T-helper 9 cell (primary cell): ENCODE data around the gene BPIFA2.
"Not testable (repeated sequence)": the region's sequence is repeated elsewhere in the genome, so short reads cannot be mapped to it uniquely, and the experiment has no call there.

Source experiments
- DNase-seq: peaks from one replicate; pipeline ENCODE4 v3.0.0-alpha.2; 2020

The BPIFA2 gene

GRCh38 chr20:33162313-33162712 lies 5.6 kb upstream of the BPIFA2 start:
- no peak for DNase-seq

- no peak for DNase-seq
Observed at GRCh38 chr20:33162753-33163152, 5.2 kb upstream of the BPIFA2 start.

GRCh38 chr20:33163856-33164762 lies 3.9 kb upstream of the BPIFA2 start:
- DNase-seq: no peak

- no peak for DNase-seq
Observed at GRCh38 chr20:33164763-33165095, 3.2 kb upstream of the BPIFA2 start.

- DNase-seq: no peak
Observed at GRCh38 chr20:33165416-33166055, 2.4 kb upstream of the BPIFA2 start.

- no peak for DNase-seq
Observed at GRCh38 chr20:33166533-33167113, 1.3 kb upstream of the BPIFA2 start.

- no peak for DNase-seq
Observed at GRCh38 chr20:33169176-33169794, 1.3 kb downstream of the BPIFA2 start.

- no peak for DNase-seq
Observed at GRCh38 chr20:33172781-33173180, 4.8 kb downstream of the BPIFA2 start.

GRCh38 chr20:33175123-33175522 lies 7.2 kb downstream of the BPIFA2 start:
- DNase-seq: no peak

GRCh38 chr20:33176101-33176500 lies 8.1 kb downstream of the BPIFA2 start:
- no peak for DNase-seq

- DNase-seq: no peak
Observed at GRCh38 chr20:33177866-33178265, 9.9 kb downstream of the BPIFA2 start.

- no peak for DNase-seq
Observed at GRCh38 chr20:33178726-33179125, 10.8 kb downstream of the BPIFA2 start.

- no peak for DNase-seq
Observed at GRCh38 chr20:33180169-33180568, 12.2 kb downstream of the BPIFA2 start.

- DNase-seq: no peak
Observed at GRCh38 chr20:33181482-33182093, 13.6 kb downstream of the BPIFA2 start.

- no peak for DNase-seq
Observed at GRCh38 chr20:33183312-33183711, 15.4 kb downstream of the BPIFA2 start.

- not testable (repeated sequence) for DNase-seq
Observed at GRCh38 chr20:33185031-33185590, 17.2 kb downstream of the BPIFA2 start.

- no peak for DNase-seq
Observed at GRCh38 chr20:33187491-33187890, 19.5 kb downstream of the BPIFA2 start.

GRCh38 chr20:33188421-33188820 lies 20.5 kb downstream of the BPIFA2 start:
- DNase-seq: no peak

GRCh38 chr20:33191484-33191883 lies 23.5 kb downstream of the BPIFA2 start:
- no peak for DNase-seq

- DNase-seq: no peak
Observed at GRCh38 chr20:33191955-33192354, 24.0 kb downstream of the BPIFA2 start.

- no peak for DNase-seq
Observed at GRCh38 chr20:33192912-33193501, 25.0 kb downstream of the BPIFA2 start.

- DNase-seq: no peak
Observed at GRCh38 chr20:33199026-33199425, 31.1 kb downstream of the BPIFA2 start.
